Endodermal cell (in vitro differentiated cells): ENCODE measurements around the gene ARGLU1. TPM values are rescaled to one million over a fixed set of nuclear protein-coding genes. Genes with fewer than 3 reads are reported as not detected.

Experiments used
- DNase-seq: peaks from one replicate; pipeline ENCODE4 v3.0.0-alpha.2; 2017
- H3K27ac ChIP-seq: 2 replicates; pipeline ENCODE4 v1.5.1; 2013; ENCODE audit warnings: mild to moderate bottlenecking, low read depth, low read length, moderate library complexity
- H3K27me3 ChIP-seq: 2 replicates; pipeline ENCODE4 v1.6.1; 2013; ENCODE audit warnings: mild to moderate bottlenecking, low read length, moderate library complexity; ENCODE audit not compliant: insufficient read depth, control insufficient read depth, poor library complexity, severe bottlenecking
- H3K36me3 ChIP-seq: 2 replicates; pipeline ENCODE4 v1.7.0; 2013; ENCODE audit warnings: mild to moderate bottlenecking, low read length, moderate library complexity; ENCODE audit not compliant: control insufficient read depth, insufficient read depth
- H3K4me1 ChIP-seq: one replicate; pipeline ENCODE4 v1.7.0; 2013; ENCODE audit warnings: low read length; ENCODE audit not compliant: control insufficient read depth, insufficient read depth
- H3K4me3 ChIP-seq: 2 replicates; pipeline ENCODE4 v1.5.1; 2013; ENCODE audit warnings: mild to moderate bottlenecking, low read length, moderate library complexity
- H3K9ac ChIP-seq: 2 replicates; pipeline ENCODE4 v1.6.1; 2013; ENCODE audit warnings: mild to moderate bottlenecking, low read length, moderate library complexity; ENCODE audit not compliant: poor library complexity, severe bottlenecking; ENCODE audit errors: extremely low read depth
- H3K9me3 ChIP-seq: 2 replicates; pipeline ENCODE4 v1.6.1; 2013; ENCODE audit warnings: mild to moderate bottlenecking, low read length, moderate library complexity; ENCODE audit not compliant: control insufficient read depth
- H3K27ac Mint-ChIP-seq: 2 replicates; pipeline ENCODE4 v1.8.0; 2020; ENCODE audit warnings: mixed read lengths
- H3K27me3 Mint-ChIP-seq: 2 replicates; pipeline ENCODE4 v1.8.0; 2021; ENCODE audit warnings: mild to moderate bottlenecking, mixed read lengths; ENCODE audit not compliant: insufficient read depth
- H3K36me3 Mint-ChIP-seq: 2 replicates; pipeline ENCODE4 v1.8.0; 2020; ENCODE audit warnings: low read depth, mixed read lengths
- H3K4me1 Mint-ChIP-seq: 2 replicates; pipeline ENCODE4 v1.8.0; 2020; ENCODE audit warnings: mixed read lengths
- H3K4me3 Mint-ChIP-seq: 2 replicates; pipeline ENCODE4 v1.8.0; 2020; ENCODE audit warnings: mild to moderate bottlenecking, moderate library complexity, mixed read lengths
- H3K9me3 Mint-ChIP-seq: 2 replicates; pipeline ENCODE4 v1.8.0; 2020; ENCODE audit warnings: mild to moderate bottlenecking, mixed read lengths
- WGBS, 2 experiments: methylation state at CpG; one replicate each; pipeline versions ENCODE4 v1.1.5 to v1.1.7; 2013; ENCODE audit warnings: missing lambda C conversion rate in 2 of 2, mixed read lengths in 1 of 2; ENCODE audit not compliant: insufficient coverage in 1 of 2, insufficient read length in 1 of 2; 5-methylcytosine and 5-hydroxymethylcytosine counted together
- total RNA-seq, 2 donors: library from RNA; stranded (reverse); fragmentation: NEBNext Ultra II Directional in 1 of 2; extraction: Animal tissue kit (Norgen Biotek cat#: 25700) in 1 of 2; gene quantifications; 2 replicates in 1 of 2; 3 replicates in 1 of 2; pipeline ENCODE4 v1.2.1, GENCODE V29; 2021
- TF ChIP-seq, protein P1 (sequence below): fragments of 200-600 bp; sonication (generic); conservative IDR thresholded peaks from 2 replicates; pipeline ENCODE4 v1.5.0; 2021; ENCODE audit warnings: antibody characterized with exemption, mild to moderate bottlenecking

The ARGLU1 gene
- total RNA-seq, 2 donors from 2014 or later: 80.6 to 101 TPM

- Histone ChIP-seq H3K27ac (no peak overlapping the region), H3K9me3 (no peaks in the 10 kb centered on the region), H3K9ac (no peak overlapping the region), H3K4me1 (peaks cover 10% of the 10 kb centered on the region), H3K27me3 (peaks cover 2% of the 10 kb centered on the region), H3K4me3 (no peak overlapping the region), H3K36me3 (no peaks in the 10 kb centered on the region)
- WGBS, 2 experiments: 88 to 96% methylated on average over 2 to 4 of the region's 4 CpGs
- no peaks in the 10 kb centered on the region for H3K9me3 Mint-ChIP-seq
- no peak overlapping the region for H3K27ac Mint-ChIP-seq
- peaks cover 3% of the 10 kb centered on the region for H3K27me3 Mint-ChIP-seq
- no peak for DNase-seq
- peaks cover 49% of the 10 kb centered on the region for H3K4me1 Mint-ChIP-seq
- no peaks in the 10 kb centered on the region for H3K36me3 Mint-ChIP-seq
- TF ChIP-seq, protein P1, sequence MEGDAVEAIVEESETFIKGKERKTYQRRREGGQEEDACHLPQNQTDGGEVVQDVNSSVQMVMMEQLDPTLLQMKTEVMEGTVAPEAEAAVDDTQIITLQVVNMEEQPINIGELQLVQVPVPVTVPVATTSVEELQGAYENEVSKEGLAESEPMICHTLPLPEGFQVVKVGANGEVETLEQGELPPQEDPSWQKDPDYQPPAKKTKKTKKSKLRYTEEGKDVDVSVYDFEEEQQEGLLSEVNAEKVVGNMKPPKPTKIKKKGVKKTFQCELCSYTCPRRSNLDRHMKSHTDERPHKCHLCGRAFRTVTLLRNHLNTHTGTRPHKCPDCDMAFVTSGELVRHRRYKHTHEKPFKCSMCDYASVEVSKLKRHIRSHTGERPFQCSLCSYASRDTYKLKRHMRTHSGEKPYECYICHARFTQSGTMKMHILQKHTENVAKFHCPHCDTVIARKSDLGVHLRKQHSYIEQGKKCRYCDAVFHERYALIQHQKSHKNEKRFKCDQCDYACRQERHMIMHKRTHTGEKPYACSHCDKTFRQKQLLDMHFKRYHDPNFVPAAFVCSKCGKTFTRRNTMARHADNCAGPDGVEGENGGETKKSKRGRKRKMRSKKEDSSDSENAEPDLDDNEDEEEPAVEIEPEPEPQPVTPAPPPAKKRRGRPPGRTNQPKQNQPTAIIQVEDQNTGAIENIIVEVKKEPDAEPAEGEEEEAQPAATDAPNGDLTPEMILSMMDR: no peak
- H3K4me3 Mint-ChIP-seq: no peak overlapping the region
Measured at GRCh38 chr13:106517109-106517847, 50.7 kb downstream of the ARGLU1 start.

GRCh38 chr13:106515635-106516254 lies 52.2 kb downstream of the ARGLU1 start:
- WGBS, 2 experiments: 79 to 86% methylated on average over 2 to 5 of the region's 5 CpGs
- DNase-seq: no peak
- Mint-ChIP-seq H3K27ac (no peak overlapping the region), H3K36me3 (no peaks in the 10 kb centered on the region), H3K9me3 (no peaks in the 10 kb centered on the region), H3K4me1 (peaks cover 41% of the 10 kb centered on the region), H3K27me3 (no peaks in the 10 kb centered on the region), H3K4me3 (no peak overlapping the region)
- H3K9me3 ChIP-seq: no peaks in the 10 kb centered on the region
- H3K9ac ChIP-seq: no peak overlapping the region
- no peak overlapping the region for H3K4me3 ChIP-seq
- no peaks in the 10 kb centered on the region for H3K27me3 ChIP-seq
- H3K27ac ChIP-seq: no peak overlapping the region
- no peaks in the 10 kb centered on the region for H3K36me3 ChIP-seq
- H3K4me1 ChIP-seq: peaks cover 10% of the 10 kb centered on the region
- TF ChIP-seq, protein P1: no peak

- Histone ChIP-seq H3K9ac (no peak overlapping the region), H3K27ac (no peak overlapping the region), H3K4me3 (no peak overlapping the region), H3K27me3 (no peaks in the 10 kb centered on the region), H3K36me3 (peaks cover 4% of the 10 kb centered on the region), H3K4me1 (peaks cover 10% of the 10 kb centered on the region), H3K9me3 (no peaks in the 10 kb centered on the region)
- DNase-seq: no peak
- no peaks in the 10 kb centered on the region for H3K27me3 Mint-ChIP-seq
- TF ChIP-seq, protein P1: no peak
- no peak overlapping the region for H3K4me3 Mint-ChIP-seq
- H3K36me3 Mint-ChIP-seq: no peaks in the 10 kb centered on the region
- H3K4me1 Mint-ChIP-seq: peaks cover 35% of the 10 kb centered on the region
- no peaks in the 10 kb centered on the region for H3K9me3 Mint-ChIP-seq
- 82 to 83% methylated on average over 10 to 15 of the region's 15 CpGs for WGBS, 2 experiments
- H3K27ac Mint-ChIP-seq: no peak overlapping the region
Measured at GRCh38 chr13:106514928-106515634, 52.9 kb downstream of the ARGLU1 start.
